Measurements from ENCODE around the gene TIMM13.

GRCh38 chr19:2382530-2383222, 44.7 kb downstream of the TIMM13 start:
- no peak for TF ChIP-seq EZH2phosphoT487 (conservative IDR thresholded peaks at IDR 0.05; ENCODE audit: low read length)
- TF ChIP-seq, protein P1, sequence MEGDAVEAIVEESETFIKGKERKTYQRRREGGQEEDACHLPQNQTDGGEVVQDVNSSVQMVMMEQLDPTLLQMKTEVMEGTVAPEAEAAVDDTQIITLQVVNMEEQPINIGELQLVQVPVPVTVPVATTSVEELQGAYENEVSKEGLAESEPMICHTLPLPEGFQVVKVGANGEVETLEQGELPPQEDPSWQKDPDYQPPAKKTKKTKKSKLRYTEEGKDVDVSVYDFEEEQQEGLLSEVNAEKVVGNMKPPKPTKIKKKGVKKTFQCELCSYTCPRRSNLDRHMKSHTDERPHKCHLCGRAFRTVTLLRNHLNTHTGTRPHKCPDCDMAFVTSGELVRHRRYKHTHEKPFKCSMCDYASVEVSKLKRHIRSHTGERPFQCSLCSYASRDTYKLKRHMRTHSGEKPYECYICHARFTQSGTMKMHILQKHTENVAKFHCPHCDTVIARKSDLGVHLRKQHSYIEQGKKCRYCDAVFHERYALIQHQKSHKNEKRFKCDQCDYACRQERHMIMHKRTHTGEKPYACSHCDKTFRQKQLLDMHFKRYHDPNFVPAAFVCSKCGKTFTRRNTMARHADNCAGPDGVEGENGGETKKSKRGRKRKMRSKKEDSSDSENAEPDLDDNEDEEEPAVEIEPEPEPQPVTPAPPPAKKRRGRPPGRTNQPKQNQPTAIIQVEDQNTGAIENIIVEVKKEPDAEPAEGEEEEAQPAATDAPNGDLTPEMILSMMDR (IDR thresholded peaks at IDR 0.05; ENCODE audit: insufficient read depth, low read length, poor library complexity, severe bottlenecking), result no peak

Measured in SU-DHL-6 (cell line).